Panc1 (cell line): ENCODE measurements around the gene ICA1. TPM values are rescaled to one million over a fixed set of nuclear protein-coding genes. Genes with fewer than 3 reads are reported as not detected.
"Not testable (repeated sequence)": the region's sequence is repeated elsewhere in the genome, so short reads cannot be mapped to it uniquely, and the experiment has no call there.

Experiments
- ATAC-seq: fragments of 200-7000 bp; cut with Tn5 transposase; 2 replicates; pipeline ENCODE4 v1.9.1; 2020; ENCODE audit warnings: mild to moderate bottlenecking, moderate library complexity
- BruUV-seq: library from RNA; stranded (reverse); fragments of 400-500 nt; replicated peaks from 2 replicates; lab custom pipeline; 2021; lab: Mats Ljungman, UMichigan
- CTCF ChIA-PET: fragments of 300-600 bp; sonication (Branson Sonifier 250); formaldehyde crosslinking; loops from one replicate; lab custom pipeline; 2022; ENCODE audit warnings: antibody characterized with exemption; lab: Charles Lee
- POLR2A ChIA-PET: fragments of 300-600 bp; sonication (Branson Sonifier 250); formaldehyde crosslinking; loops from one replicate; lab custom pipeline; 2022; ENCODE audit warnings: antibody characterized with exemption; lab: Charles Lee
- DNase-seq: peaks from one replicate; pipeline ENCODE4 v3.0.0-alpha.2; 2010; ENCODE audit warnings: low read depth, low spot score
- H3K27ac ChIP-seq: 2 replicates; pipeline ENCODE4 v1.5.1; 2011; ENCODE audit warnings: mild to moderate bottlenecking, low read length, inconsistent platforms
- H3K27me3 ChIP-seq: fragments of 200-500 bp; sonication (Bioruptor generic); 2 replicates; pipeline ENCODE4 v1.6.0; 2014; ENCODE audit warnings: low read length, inconsistent platforms; ENCODE audit not compliant: control insufficient read depth, insufficient read depth
- H3K36me3 ChIP-seq: fragments of 200-500 bp; sonication (Bioruptor generic); 2 replicates; pipeline ENCODE4 v1.5.1; 2014; ENCODE audit warnings: inconsistent platforms, mild to moderate bottlenecking, low read length, moderate library complexity; ENCODE audit not compliant: control insufficient read depth, insufficient read depth
- H3K4me1 ChIP-seq: 2 replicates; pipeline ENCODE4 v1.5.1; 2011; ENCODE audit warnings: inconsistent platforms, mild to moderate bottlenecking, low read length, moderate library complexity; ENCODE audit not compliant: control insufficient read depth, insufficient read depth
- H3K4me3 ChIP-seq, 2 experiments: 2 replicates each; pipeline ENCODE4 v1.5.1; 2011 to 2012; ENCODE audit warnings: low read depth in 2 of 2, low read length in 2 of 2, mild to moderate bottlenecking in 2 of 2, inconsistent platforms in 1 of 2, moderate library complexity in 1 of 2
- H3K9me3 ChIP-seq: fragments of 200-500 bp; sonication (Bioruptor generic); 2 replicates; pipeline ENCODE4 v1.5.1; 2014; ENCODE audit warnings: low read depth, mild to moderate bottlenecking, inconsistent platforms, low read length, moderate library complexity; ENCODE audit not compliant: control insufficient read depth, insufficient read depth
- POLR2AphosphoS5 ChIP-seq: IDR thresholded peaks from 2 replicates; pipeline ENCODE4 v1.6.1; 2012; ENCODE audit warnings: mild to moderate bottlenecking, low read depth, low read length, moderate library complexity
- SIN3A ChIP-seq: IDR thresholded peaks from 2 replicates; pipeline ENCODE4 v1.6.1; 2012; ENCODE audit warnings: low read depth, mild to moderate bottlenecking, low read length, moderate library complexity, borderline replicate concordance; ENCODE audit not compliant: insufficient read depth
- TCF7L2 ChIP-seq: IDR thresholded peaks from 2 replicates; pipeline ENCODE4 v1.6.1; 2011; ENCODE audit warnings: mild to moderate bottlenecking, low read depth, low read length, inconsistent platforms
- in situ Hi-C: cut with HindIII; loops from 2 replicates; pipeline ENCODE4 v1.10.0; 2016; ENCODE audit warnings: low sequenced_read_pairs, low pct_unique_long_range_greater_than_20kb
- intact Hi-C: fragments of 100-400 bp; cut with micrococcal nuclease; formaldehyde crosslinking; loops from one replicate; pipeline ENCODE4 v1.10.0; 2022; ENCODE audit not compliant: unreplicated experiment
- total RNA-seq: library from RNA; stranded (reverse); gene quantifications from one replicate; pipeline ENCODE4 v1.2.1, GENCODE V29; 2021; ENCODE audit not compliant: unreplicated experiment
- TF ChIP-seq, protein P1 (sequence below), 2 experiments: IDR thresholded peaks; 2 replicates each; pipeline ENCODE4 v1.6.1; 2011 to 2012; ENCODE audit warnings: low read depth in 2 of 2, control low read depth in 1 of 2, low read length in 1 of 2, mild to moderate bottlenecking in 1 of 2, moderate library complexity in 1 of 2; ENCODE audit not compliant: insufficient read depth in 1 of 2
- TF ChIP-seq, protein P2 (sequence below): fragments of 450-650 bp; IDR thresholded peaks from 2 replicates; pipeline ENCODE4 v1.5.1; 2017; ENCODE audit warnings: mild to moderate bottlenecking

The ICA1 gene
- total RNA-seq, 1 experiment from 2014 or later = 1.1 TPM

DNA sequence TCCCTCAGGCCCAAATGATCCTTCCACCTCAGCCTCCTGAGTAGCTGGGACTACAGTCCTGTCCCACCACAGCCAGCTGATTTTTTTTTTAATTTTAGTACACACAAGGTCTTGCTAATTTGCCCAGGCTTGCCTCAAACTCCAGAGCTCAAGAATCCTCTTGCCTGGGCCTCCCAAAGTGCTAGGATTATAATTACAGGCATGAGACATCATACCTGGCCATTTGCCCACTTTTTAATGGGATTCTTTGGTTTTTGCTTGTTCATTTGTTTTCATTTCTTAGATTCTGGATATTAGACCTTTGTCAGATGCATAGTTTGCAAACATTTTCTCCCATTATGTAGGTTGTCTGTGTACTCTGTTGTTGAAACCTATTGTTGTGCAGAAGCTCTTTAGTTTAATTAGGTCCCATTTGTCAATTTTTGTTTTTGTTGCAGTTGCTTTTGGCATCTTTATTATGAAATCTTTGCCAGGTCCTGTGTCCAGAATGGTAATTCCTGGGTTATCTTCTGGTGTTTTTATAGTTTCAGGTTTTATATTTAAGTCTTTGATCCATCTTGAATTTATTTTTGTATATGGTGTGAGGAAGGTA, 198.2 kb downstream of the ICA1 start:
- no peaks in the 10 kb centered on the region for H3K9me3 ChIP-seq
- no peaks in the 10 kb centered on the region for H3K4me1 ChIP-seq
- H3K36me3 ChIP-seq = 0 out of 2 replicates have a peak, but pooled peaks cover 2% of the 10 kb centered on the region
- BruUV-seq = no TSS peak
- TF ChIP-seq POLR2AphosphoS5 (no peak), SIN3A (no peak), TCF7L2 (no peak)
- TF ChIP-seq, protein P1, sequence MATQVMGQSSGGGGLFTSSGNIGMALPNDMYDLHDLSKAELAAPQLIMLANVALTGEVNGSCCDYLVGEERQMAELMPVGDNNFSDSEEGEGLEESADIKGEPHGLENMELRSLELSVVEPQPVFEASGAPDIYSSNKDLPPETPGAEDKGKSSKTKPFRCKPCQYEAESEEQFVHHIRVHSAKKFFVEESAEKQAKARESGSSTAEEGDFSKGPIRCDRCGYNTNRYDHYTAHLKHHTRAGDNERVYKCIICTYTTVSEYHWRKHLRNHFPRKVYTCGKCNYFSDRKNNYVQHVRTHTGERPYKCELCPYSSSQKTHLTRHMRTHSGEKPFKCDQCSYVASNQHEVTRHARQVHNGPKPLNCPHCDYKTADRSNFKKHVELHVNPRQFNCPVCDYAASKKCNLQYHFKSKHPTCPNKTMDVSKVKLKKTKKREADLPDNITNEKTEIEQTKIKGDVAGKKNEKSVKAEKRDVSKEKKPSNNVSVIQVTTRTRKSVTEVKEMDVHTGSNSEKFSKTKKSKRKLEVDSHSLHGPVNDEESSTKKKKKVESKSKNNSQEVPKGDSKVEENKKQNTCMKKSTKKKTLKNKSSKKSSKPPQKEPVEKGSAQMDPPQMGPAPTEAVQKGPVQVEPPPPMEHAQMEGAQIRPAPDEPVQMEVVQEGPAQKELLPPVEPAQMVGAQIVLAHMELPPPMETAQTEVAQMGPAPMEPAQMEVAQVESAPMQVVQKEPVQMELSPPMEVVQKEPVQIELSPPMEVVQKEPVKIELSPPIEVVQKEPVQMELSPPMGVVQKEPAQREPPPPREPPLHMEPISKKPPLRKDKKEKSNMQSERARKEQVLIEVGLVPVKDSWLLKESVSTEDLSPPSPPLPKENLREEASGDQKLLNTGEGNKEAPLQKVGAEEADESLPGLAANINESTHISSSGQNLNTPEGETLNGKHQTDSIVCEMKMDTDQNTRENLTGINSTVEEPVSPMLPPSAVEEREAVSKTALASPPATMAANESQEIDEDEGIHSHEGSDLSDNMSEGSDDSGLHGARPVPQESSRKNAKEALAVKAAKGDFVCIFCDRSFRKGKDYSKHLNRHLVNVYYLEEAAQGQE (IDR thresholded peaks at IDR 0.05; ENCODE audit: insufficient read depth in 1 of 2, low read depth in 2 of 2, low read length in 1 of 2) = no peak
- TF ChIP-seq, protein P2, sequence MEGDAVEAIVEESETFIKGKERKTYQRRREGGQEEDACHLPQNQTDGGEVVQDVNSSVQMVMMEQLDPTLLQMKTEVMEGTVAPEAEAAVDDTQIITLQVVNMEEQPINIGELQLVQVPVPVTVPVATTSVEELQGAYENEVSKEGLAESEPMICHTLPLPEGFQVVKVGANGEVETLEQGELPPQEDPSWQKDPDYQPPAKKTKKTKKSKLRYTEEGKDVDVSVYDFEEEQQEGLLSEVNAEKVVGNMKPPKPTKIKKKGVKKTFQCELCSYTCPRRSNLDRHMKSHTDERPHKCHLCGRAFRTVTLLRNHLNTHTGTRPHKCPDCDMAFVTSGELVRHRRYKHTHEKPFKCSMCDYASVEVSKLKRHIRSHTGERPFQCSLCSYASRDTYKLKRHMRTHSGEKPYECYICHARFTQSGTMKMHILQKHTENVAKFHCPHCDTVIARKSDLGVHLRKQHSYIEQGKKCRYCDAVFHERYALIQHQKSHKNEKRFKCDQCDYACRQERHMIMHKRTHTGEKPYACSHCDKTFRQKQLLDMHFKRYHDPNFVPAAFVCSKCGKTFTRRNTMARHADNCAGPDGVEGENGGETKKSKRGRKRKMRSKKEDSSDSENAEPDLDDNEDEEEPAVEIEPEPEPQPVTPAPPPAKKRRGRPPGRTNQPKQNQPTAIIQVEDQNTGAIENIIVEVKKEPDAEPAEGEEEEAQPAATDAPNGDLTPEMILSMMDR = no peak
- H3K4me3 ChIP-seq = no peak overlapping the region
- ChIA-PET CTCF (no interaction called here), POLR2A (interaction anchor here (0.5 kb wide), 1 partner anchor 21 kb away, joined by 3 read pairs; no protein-coding TSS in a partner anchor)
- in situ Hi-C loops = no loop called here
- ATAC-seq (no peak), DNase-seq (no peak)
- H3K27ac ChIP-seq = no peak overlapping the region
- intact Hi-C loops = no loop called here
- H3K27me3 ChIP-seq = no peaks in the 10 kb centered on the region

DNA sequence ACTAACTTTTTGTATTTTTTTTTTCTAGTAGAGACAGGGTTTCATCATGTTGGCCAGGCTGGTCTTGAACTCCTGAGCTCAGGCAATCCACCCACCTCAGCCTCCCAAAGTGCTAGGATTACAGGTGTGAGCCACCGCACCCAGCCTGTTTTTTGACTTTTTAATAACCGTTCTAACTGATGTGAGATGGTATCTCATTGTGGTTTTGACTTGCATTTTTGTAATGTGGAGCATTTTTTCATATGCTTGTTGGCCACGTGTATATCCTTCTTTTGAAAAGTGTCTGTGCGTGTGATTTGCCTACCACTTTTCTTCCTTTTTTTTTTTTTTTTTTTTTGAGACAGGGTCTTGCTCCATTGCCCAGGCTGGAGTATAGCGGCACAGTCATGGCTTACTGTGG, 198.7 kb downstream of the ICA1 start:
- BruUV-seq, in situ Hi-C loops, intact Hi-C loops, H3K36me3 ChIP-seq, DNase-seq, H3K4me3 ChIP-seq, H3K27me3 ChIP-seq, H3K27ac ChIP-seq, CTCF ChIA-PET, H3K4me1 ChIP-seq, ATAC-seq, H3K9me3 ChIP-seq: not testable (repeated sequence)
- POLR2A ChIA-PET = interaction anchor here (0.5 kb wide), 1 partner anchor 20 kb away, joined by 3 read pairs; no protein-coding TSS in a partner anchor

Other genes with a start within 250 kb of the ICA1 start
- gene NXPH1, start 171.4 kb upstream of the ICA1 start, total RNA-seq = not detected